HG03097 (cell line): ENCODE measurements around the gene MYMK.

Experiments
- ATAC-seq: cut with Tn5 transposase; IDR thresholded peaks from one replicate; pipeline ENCODE4 v1.9.1; 2021; ENCODE audit not compliant: unreplicated experiment, low FRiP score

The MYMK gene

GRCh38 chr9:133489253-133490190 is 35.2 kb downstream of the MYMK start:
- ATAC-seq = no peak

GRCh38 chr9:133488686-133489252 is 36.0 kb downstream of the MYMK start:
- ATAC-seq = no peak

GRCh38 chr9:133487331-133487725 is 37.4 kb downstream of the MYMK start:
- no peak for ATAC-seq

GRCh38 chr9:133485531-133486260 is 39.1 kb downstream of the MYMK start:
- no peak for ATAC-seq

GRCh38 chr9:133484671-133485437 is 39.9 kb downstream of the MYMK start:
- ATAC-seq = no peak

- no peak for ATAC-seq
Observed at GRCh38 chr9:133483611-133484010, 41.1 kb downstream of the MYMK start.

- ATAC-seq = peak; percentile 81
Observed at GRCh38 chr9:133478851-133479711, 45.7 kb downstream of the MYMK start, which contains the start of gene SLC2A6. TSS of gene SLC2A6 (minus strand) at chr9:133479099. CDS start at chr9:133479059, 40 bp downstream.

- peak; percentile 25 for ATAC-seq
Observed at GRCh38 chr9:133477992-133478850, 46.5 kb downstream of the MYMK start.

- ATAC-seq = no peak
Observed at GRCh38 chr9:133477461-133477860, 47.3 kb downstream of the MYMK start.

GRCh38 chr9:133476941-133477340 is 47.8 kb downstream of the MYMK start:
- no peak for ATAC-seq

- no peak for ATAC-seq
Observed at GRCh38 chr9:133476036-133476931, 48.5 kb downstream of the MYMK start.

- no peak for ATAC-seq
Observed at GRCh38 chr9:133475292-133476012, 49.3 kb downstream of the MYMK start.

GRCh38 chr9:133474853-133475252 is 49.9 kb downstream of the MYMK start:
- no peak for ATAC-seq

- ATAC-seq = no peak
Observed at GRCh38 chr9:133474215-133474614, 50.5 kb downstream of the MYMK start.

- ATAC-seq = no peak
Observed at GRCh38 chr9:133473743-133474142, 51.0 kb downstream of the MYMK start.

GRCh38 chr9:133472753-133473378 is 51.9 kb downstream of the MYMK start:
- ATAC-seq = no peak

- no peak for ATAC-seq
Observed at GRCh38 chr9:133472277-133472645, 52.5 kb downstream of the MYMK start.
